H4 (cell line): Measurements from ENCODE around the gene HMG20B. TPM values are rescaled to one million over a fixed set of nuclear protein-coding genes. Genes with fewer than 3 reads are reported as not detected.

ENCODE experiments used
- DNase-seq: peaks from one replicate; pipeline ENCODE4 v3.0.0-alpha.2; 2015; ENCODE audit warnings: low spot score
- total RNA-seq: library from RNA; depleted of rRNA; stranded (reverse); fragments of >200 nt; shearing (Covaris generic); gene quantifications from 2 replicates; pipeline ENCODE4 v1.2.3, GENCODE V29; 2014

The HMG20B gene
- total RNA-seq, 1 experiment from 2014 or later, result 72.2 TPM

DNA sequence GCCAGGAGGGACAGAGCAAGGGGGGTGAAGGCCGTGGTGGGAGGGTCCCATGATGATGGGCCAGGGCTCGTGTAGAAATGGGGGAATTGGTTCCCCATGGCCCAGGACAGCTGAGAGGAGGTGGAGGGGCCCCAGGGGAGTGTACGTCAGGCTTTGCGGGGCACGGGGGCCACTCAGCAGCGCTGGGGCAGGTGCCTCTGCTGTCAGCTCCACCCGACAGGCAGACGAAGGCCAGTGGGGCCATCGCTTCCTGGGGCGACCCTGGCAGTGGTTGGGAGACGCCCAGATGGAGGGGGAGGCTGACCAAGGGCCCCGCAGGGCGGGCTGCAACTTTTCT is 35.7 kb upstream of the HMG20B start:
- no peak for DNase-seq

DNA sequence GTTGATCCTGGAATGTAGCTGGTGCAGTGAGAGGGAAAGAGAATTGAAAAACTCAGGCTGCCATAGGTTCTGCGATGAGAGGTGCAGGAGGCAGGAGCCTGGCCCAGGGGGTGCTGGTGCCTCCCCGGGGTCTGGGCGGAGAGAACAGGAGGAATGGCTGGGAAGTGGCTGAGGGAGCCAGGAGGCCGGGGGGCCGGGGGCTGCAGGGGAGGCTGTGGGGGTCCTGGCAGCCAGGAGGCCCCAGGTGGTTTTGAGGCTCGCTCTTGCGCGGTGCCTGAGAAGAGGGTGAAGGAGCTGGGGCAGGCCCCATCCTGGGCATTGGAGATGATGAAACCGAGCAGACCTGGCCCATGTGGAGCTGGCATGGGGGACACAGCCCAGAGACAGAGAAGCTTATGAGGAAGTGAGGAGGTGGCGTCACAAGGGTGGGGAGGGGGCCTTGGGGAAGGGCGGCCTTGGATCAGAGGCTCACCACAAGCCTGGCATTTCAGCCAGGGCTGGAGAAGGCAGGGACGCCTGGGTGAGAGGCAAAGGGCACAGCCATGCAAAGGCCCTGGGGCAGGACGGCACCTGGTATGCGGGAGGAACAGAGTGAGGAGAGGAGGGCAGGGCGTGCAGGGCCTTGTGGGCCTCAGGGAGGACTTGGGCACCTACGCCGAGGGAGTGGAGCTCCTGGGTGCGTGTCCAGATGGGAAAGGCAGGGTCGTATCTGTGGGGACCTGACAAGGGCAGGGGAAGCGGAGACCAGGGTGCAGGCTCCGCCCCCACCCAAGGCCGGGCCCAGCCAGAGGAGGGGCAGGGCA is 35.1 kb upstream of the HMG20B start:
- no peak for DNase-seq

DNA sequence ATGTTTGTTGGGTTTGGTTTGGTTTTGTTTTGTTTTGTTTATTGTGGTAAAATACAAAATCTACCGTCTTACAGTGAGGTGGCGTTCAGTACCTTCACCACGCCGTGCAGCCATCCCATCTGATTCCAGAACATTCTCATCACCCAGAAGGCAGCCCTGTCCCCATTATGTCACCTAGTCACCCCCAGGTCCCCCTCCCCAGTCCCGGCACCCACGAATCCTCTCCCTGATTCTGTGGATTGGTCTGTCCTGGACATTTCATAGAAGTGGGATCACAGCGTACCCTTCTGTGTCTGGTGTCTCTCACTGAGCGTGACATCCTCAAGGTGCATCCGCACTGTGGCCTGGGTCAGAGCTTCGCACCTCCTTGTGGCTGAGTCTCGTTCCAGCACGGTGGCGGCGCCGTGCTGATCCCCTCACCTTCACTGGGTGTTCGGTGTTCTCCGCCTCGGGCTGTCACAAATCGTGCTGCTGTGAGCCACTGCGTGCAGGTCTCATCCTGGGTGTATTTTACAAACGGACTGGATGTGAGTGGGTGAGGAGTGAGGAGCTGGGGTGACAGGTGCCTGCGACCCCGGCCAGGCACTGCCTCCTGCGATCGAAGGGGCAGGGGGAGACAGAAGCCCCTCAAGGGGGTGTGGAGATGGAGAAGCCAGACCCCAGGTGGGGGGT is 34.4 kb upstream of the HMG20B start:
- DNase-seq, result no peak

DNA sequence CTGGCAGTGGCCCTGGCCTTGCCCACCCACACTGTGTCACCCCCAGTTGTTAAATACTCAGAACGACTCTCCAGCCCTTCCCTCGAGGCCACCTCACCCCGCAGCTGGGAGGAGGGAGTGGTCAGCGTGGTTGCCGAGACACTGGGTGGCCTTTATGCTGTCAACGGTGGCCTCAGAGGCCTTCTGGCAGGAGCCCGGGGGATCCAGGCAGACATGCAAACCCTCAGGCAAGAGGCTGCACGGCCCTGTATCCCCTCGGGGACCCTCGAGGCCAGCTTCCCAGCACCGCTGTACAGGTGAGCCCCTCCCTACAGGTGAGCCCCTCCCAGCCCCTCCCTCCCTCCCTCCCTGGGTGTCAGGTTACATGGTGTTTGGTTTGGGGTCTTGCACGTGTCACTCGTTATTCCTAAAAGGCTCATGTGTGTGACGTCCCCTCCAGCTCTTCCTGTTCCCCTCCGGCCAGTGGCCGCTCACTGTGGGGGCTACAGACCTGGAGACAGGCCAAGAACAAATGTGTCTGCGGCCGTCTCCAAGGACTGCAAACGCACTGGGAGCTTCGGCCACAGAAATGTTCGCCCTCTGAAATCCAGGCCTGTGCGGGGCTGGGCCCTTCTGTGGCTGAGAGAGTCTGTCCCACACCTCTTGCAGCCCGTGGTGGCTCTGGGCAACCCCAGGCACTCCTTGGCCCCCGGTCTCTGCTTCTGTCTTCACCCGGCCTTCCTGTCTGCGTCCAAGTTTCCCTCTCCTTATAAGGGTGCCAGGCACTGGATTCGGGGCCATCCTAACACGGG is 33.6 kb upstream of the HMG20B start, which contains the start of gene TEKTIP1:
TEKTIP1 (plus strand) TSS at position 210 of the 791 bp plus-strand sequence; CDS start at position 214, 4 bp downstream.
- DNase-seq, result no peak

DNA sequence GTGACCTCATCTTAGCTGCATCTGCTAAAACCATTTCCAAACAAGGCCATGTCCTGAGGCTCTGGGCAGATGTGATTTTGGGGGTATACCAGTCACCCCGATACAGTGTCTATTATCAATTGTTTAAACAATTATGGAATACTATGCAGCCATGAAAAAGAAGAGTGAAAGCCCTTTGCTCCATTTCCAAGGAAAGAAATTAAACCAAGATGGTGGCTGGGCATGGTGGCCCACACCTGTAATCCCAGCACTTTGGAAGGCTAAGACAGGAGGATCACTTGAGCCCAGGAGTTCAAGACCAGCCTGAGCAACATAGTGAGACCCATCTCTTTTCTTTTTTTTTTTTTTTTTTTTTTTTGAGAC is 33.0 kb upstream of the HMG20B start:
- no peak for DNase-seq

DNA sequence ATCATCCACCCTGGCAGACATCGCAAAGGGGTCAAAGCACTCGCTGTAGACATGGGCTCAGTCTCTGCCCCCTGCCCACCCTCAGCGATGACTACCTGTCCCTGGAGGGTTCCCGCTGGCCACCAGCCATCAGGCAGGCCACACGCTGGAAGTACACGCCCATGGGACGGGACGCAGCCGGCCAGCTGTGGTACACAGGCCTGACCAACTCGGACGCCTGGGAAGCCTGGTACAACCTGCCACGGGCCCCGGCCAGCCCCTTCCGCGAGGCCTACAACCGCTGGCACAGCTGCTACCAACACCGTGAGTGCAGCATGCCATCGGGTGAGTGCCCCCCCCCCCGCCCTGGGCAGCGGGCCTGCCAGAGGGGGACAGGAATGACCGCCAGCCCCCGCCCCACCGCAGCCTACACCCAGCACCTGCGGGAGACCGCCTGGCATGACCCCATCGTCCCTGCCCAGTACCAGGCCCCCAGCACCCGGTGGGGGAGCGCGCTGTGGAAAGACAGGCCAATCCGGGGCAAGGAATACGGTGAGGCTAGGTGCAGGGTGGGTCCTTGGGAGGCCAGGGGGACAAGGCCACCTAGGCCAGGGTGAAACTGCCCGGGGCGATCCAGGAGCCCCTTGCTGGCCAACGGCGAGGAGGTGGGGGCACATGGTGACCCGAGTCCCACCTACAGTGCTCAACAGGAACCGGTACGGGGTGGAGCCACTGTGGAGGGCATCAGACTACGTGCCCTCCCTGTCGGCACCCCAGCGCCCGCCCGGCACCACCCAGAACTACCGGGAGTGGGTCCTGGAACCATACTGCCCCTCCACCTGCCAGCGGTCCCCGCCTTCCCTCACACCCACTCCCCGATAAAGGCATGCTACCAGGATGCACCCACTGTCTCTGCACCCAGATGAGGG is 29.3 kb upstream of the HMG20B start:
- no peak for DNase-seq

DNA sequence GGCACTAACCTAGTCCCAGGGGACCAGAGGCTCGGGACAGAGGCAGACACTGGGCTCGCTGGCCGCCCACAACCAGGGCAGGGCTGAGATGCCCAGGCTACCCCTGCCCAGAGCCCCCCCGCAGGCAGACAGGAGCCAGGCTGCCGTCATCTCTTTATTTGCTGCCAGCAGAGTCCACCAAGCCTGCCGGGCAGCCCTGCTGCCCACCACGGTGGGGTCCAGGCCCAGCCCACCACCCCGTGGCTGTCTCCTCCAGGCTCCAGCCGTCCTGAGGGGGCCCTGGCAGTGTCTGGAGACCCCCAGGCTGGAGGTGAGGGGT is 28.7 kb upstream of the HMG20B start:
- no peak for DNase-seq

DNA sequence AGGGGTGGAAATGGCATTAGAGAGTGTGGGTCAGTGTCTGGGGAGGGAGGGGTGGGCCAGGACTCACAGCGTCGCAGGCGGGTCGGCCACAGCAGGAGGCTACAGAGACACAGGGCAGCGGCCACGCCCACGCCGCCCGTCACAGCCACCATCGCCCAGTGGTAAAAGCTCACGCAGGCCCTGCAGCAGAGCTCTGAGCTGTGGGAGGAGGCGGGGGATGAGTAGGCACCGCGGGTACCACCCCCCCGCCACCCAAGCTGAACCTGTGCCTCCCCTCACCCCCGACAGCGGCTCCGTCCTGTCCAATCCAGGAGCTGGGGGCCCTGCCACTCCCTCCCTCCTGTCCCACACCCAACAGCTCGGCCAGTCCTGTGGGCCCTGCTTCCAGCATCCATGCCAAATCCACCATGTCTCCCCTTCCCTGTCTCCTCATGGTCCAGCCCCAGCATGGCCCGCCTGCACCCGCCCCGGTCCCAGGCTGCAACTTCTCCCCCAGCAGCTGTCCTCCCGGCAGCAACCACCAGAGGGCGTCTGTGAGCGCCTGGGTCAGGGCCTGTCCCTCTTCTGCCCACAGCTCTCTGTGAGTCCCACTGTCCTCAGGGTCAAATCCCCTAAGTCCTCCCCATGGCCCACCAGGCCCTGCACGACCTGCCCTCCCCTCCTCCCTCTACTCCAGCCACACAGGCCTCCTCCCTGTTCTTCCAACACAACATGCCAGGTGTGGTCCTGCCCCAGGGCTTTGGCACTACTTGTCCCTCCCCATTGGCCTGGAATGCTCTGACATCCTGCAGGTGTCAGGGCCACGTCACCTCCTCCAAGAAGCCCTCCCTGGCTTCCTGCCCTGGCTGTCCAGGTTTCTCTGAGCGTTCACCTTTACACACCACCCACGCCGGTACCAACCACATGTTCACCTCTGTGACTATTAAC is 27.7 kb upstream of the HMG20B start:
- no peak for DNase-seq

DNA sequence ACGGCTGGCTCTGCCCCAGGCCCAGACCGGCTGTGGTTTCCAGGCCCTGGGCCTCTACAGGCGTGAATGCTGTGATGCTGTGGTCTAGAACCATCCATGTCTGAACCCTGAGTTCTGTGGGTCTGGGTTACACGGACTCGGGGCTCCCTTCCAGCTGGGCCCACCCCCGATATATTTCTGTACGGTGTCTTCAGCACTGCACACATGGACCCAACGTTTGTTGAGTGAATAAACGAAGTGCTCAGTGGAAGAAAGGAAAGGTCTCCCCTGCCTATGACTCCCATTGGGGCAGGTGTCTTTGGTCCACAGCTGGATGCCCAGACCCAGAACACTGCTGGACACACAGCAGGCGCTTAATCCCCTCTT is 27.1 kb upstream of the HMG20B start:
- DNase-seq, result no peak

DNA sequence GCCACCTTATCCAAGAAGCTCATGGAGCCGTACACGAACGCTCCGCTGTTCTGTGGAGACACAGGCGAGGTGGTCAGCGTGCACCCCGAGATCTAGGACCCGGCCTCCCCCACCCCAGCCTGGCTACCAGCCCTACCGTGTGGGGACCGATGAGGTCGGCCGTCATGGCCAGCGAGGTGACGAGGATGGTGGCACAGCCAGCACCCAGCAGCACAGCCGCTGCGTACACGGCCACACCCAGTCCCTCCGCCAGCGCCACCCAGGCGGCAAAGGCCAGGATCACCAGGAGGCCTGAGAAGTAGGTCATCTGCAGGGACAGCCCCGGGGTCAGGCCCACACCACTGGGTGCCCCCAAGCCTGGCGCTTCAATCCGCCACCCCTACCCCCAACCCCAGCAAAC is 26.6 kb upstream of the HMG20B start:
- DNase-seq, result no peak

DNA sequence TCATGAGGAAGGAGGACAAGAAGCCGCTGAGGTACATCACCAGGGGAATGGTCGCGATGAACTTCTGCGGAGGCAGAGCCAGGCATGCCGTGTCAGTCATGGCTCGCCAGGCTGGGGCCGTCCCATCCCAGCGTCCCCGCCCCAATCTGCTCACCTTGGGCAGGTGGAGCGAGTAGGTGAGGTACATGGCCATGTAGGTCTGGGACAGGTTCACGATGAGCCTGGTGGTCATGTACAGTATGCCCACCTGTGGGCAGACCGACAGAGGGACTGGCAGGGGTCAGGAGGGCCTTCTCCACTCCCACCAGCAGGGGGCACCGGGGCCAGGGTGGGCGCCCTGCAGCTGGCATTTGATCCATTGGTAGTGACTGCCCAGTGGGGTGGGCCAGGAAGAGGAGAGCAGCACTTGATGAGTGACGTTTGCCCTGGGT is 25.4 kb upstream of the HMG20B start:
- DNase-seq, result no peak

DNA sequence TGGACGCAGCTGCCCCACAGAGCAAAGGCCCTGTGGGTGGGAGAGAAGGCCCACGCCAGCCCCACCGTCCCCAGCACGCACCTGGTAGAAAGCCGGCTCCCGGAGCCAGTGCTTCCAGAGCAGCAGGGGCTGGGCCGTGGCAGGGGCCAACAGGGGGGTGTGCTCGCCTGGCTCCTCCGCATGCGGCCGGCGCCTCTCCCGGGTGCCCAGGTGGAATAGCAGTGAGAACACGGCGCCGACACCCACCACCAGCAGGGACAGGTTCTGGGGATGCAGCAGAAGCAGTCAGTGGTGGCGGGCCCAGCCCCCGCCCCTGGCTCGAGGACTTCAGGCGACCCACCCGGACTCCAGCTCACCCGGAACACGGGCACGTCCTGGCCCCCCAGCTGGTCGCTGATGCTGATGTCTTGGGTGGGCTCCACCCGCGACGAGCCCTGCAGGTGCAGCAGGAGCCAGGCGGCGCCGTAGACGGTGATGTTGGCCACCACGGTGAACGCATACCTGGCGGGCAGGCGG is 24.9 kb upstream of the HMG20B start:
- DNase-seq, result no peak

DNA sequence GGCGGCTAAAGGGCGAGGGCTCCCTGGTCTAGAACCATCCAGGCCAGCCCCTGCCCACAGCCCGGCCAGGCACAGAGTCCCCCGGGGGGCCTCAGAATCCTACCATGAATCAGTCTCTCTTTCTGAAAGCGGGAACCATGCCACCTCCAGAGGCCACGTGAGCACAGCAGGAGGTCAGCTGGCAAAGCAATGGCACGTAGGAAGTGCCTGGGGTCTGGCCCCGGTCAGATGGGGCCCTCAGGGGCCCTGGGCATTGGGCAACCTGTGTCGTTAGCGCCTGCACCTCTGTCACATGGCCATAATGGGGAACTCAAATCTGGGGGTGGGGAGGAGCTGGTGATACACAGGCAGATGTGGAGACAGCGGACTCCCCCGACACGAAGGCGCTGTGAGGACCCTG is 24.1 kb upstream of the HMG20B start:
- DNase-seq, result no peak

DNA sequence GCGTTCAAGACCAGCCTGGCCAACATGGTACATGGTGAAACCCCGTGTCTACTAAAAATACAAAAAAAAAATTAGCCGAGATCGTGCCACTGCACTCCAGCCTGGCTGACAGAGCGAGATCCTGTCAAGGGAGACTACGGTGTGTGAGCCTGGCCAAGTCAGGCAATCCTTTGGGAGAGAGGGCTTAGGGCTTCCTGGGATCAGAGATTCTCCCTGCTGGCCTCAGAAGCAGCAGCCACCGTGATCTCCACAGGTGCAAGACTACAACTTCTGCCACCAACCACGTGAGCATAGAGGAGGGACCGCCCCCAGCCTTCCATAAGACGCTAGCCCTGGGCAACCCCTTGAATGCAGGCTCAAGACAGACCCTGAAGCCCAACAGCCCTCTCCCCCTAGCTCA is 22.9 kb upstream of the HMG20B start:
- no peak for DNase-seq

DNA sequence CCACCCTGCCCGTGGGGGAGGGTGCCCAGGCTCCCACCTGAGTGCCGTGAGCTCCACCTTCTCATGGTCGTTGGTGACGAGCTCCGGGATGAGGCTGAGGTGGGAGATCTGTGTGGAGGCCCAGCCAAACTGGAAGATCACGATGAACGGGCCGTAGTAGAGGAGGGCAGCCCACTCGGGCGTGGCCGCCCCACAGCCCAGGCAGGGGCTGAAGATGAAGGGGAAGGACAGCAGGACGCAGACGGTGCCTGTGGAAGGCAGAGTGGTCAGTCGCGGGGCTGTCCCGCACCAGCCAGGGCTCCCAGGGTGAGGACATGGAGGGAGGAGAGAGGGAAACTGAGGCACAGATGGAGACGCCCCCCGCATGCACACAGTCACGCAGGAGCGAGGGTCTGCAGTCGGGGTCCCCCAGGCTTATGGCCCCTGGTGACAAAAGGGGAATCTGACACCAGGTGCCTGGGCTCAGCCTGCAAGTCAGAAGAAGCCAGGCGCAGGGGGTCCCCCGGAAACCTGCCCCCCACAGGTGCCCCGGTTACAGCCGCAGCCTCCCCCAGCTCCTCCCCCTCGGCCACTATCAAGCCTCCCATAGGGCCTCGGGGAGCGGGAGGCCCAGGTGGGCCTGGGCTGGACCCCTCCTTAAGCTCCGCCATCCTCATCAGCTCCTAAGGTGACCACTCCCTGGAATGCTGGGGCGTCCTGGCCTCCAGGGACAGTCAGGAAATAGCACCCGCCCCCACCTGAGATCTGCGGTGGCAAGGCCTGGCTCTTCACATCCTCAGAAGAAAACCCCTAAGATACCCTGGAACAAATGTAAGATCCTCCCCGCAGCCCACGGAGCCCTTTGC is 21.6 kb upstream of the HMG20B start:
- no peak for DNase-seq

DNA sequence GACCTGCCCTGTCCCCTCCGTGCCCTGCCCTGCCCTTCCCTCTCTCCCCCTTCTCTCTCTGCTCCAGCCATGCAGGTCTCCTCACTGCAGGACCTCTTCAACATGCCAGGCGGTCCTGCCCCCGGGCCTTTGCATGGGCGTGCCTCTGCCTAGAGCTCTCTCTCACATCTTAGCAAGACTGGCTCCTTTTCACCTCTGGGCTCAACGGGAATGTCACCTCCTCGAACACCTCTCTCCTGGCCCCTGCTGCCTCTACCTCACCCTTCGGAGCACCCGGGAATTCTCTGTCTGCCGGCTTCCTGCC is 21.0 kb upstream of the HMG20B start:
- no peak for DNase-seq

DNA sequence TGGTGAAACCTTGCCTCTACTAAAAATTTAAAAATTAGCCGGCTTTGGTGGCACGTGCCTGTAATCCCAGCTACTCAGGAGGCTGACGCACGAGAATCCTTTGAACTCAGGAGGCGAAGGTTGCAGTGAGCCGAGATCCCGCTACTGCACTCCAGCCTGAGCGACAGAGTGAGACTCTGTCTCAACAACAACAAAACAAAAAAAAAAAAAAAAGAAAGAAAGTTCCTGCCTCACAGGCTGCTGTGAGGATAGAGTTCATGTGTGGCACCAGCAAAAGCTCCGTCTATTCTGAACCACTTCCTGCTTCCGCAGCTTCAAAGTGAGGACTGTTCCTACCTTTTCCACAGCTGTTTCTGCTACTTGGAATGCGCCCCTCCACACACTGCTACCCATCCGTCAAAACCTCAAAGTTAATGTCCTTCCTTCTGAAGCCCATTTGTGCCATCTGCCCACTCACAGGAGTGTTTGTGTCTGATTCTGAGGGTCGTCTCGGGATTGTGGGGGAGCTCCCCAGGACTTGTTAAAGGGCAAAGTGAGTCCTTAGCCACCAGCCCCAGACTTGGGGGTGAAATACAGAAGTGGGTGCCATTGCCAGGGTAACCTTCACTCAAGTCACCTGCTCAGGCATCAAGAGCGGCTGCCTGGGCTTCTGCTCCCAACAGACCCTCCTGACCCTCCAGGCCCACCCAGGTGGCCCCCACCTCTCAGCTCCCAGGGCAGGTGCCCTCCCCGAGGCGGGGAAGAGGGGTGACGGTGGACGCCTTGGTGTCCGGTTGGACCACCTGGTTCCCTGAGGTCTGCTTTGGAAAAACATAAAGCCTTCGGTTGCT is 18.3 kb upstream of the HMG20B start:
- no peak for DNase-seq

DNA sequence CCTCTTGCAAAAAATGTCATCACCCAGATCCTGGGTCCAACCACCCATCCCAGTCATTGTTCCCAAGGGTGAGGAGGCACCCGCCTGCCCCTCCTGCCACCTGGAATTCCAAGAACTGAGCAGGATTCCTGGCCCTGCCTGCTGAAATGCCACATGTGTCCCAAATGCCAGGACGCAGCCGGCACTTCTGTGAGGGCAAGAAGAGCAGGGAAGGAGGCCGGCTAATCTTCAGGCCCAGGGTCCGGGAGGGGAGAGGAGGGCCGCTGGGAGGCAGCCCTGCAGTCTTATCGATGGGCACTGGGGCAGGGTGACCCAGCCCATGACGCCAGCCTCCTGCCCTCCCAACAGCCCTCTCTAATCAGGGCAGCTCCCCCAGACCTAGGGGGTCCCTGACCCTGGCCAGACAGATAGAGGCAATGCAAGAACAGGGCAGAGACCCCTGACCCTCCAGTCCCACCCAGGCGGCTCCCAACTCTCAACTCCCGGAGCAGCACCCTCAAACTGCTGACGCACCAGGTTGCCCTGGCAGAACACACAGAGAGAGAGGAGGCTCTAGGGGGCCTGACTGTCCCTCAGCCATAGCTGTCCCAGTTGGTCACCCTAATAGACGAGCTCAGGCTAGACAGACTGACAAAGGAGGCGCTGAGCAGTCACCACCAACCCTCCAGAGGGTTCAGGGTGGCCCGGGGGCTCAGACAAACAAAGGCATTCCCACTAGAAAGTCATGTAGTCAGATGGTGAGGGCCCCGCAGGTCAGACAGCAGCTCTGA is 16.9 kb upstream of the HMG20B start:
- no peak for DNase-seq
